A172 (cell line): ENCODE measurements around the gene CSF2. TPM values are rescaled to one million over a fixed set of nuclear protein-coding genes. Genes with fewer than 3 reads are reported as not detected.
A peak's percentile ranks its signal among the peaks of the same experiment; 100 is the strongest.

Source experiments
- DNase-seq: peaks from one replicate; pipeline ENCODE4 v3.0.0-alpha.2; 2015; ENCODE audit warnings: low spot score
- total RNA-seq: library from RNA; depleted of rRNA; stranded (reverse); fragments of >200 nt; shearing (Covaris generic); gene quantifications from 2 replicates; pipeline ENCODE4 v1.2.3, GENCODE V29; 2014; rRNA removed

The CSF2 gene
- total RNA-seq: 0.67 and 1.3 TPM in 2 replicates

- peak; percentile 93 for DNase-seq
Observed at GRCh38 chr5:132073231-132074013, at the start of gene CSF2. CSF2 (plus strand) TSS chr5:132073789; CDS start chr5:132073824, 35 bp downstream.

GRCh38 chr5:132024117-132024435 lies 49.5 kb upstream of the CSF2 start:
- no peak for DNase-seq

- DNase-seq: no peak
Observed at GRCh38 chr5:132024789-132025402, 48.7 kb upstream of the CSF2 start.

- DNase-seq: no peak
Observed at GRCh38 chr5:132025403-132025971, 48.1 kb upstream of the CSF2 start.

GRCh38 chr5:132026516-132027008 lies 47.0 kb upstream of the CSF2 start:
- no peak for DNase-seq

- DNase-seq: no peak
Observed at GRCh38 chr5:132027027-132027426, 46.6 kb upstream of the CSF2 start.

GRCh38 chr5:132029609-132030330 lies 43.8 kb upstream of the CSF2 start:
- DNase-seq: no peak

- DNase-seq: no peak
Observed at GRCh38 chr5:132030610-132031009, 43.0 kb upstream of the CSF2 start.

GRCh38 chr5:132032196-132032595 lies 41.4 kb upstream of the CSF2 start:
- DNase-seq: no peak

- DNase-seq: no peak
Observed at GRCh38 chr5:132033122-132033521, 40.5 kb upstream of the CSF2 start.

- no peak for DNase-seq
Observed at GRCh38 chr5:132037353-132037752, 36.2 kb upstream of the CSF2 start.

- DNase-seq: no peak
Observed at GRCh38 chr5:132044207-132044606, 29.4 kb upstream of the CSF2 start.

- no peak for DNase-seq
Observed at GRCh38 chr5:132046880-132047299, 26.7 kb upstream of the CSF2 start.

- no peak for DNase-seq
Observed at GRCh38 chr5:132049093-132049492, 24.5 kb upstream of the CSF2 start.

GRCh38 chr5:132049559-132049958 lies 24.0 kb upstream of the CSF2 start:
- DNase-seq: no peak

- no peak for DNase-seq
Observed at GRCh38 chr5:132050136-132050535, 23.5 kb upstream of the CSF2 start.

GRCh38 chr5:132050661-132051552 lies 22.7 kb upstream of the CSF2 start:
- DNase-seq: no peak

- no peak for DNase-seq
Observed at GRCh38 chr5:132052520-132052919, 21.1 kb upstream of the CSF2 start.

- no peak for DNase-seq
Observed at GRCh38 chr5:132053483-132053882, 20.1 kb upstream of the CSF2 start.

GRCh38 chr5:132054031-132054696 lies 19.4 kb upstream of the CSF2 start:
- no peak for DNase-seq
